HepG2 (cell line): ENCODE measurements around the gene CELA2B. TPM values are rescaled to one million over a fixed set of nuclear protein-coding genes. Genes with fewer than 3 reads are reported as not detected.
A peak's percentile ranks its signal among the peaks of the same experiment; 100 is the strongest.

Source experiments
- BHLHE40 ChIP-seq: IDR thresholded peaks from 2 replicates; pipeline ENCODE4 v1.6.1; 2011; ENCODE audit warnings: low read length, improper control_type of control experiment
- CCDC6 ChIP-seq: sonication (generic); formaldehyde crosslinking; IDR thresholded peaks from 2 replicates; pipeline ENCODE4 v1.8.1; 2022; ENCODE audit warnings: mild to moderate bottlenecking, missing genetic modification reagents, moderate library complexity
- ERF ChIP-seq: IDR thresholded peaks from 2 replicates; pipeline ENCODE4 v1.6.1; 2018; ENCODE audit warnings: missing biosample characterization, missing genetic modification reagents
- GLI4 ChIP-seq: sonication (generic); formaldehyde crosslinking; IDR thresholded peaks from 2 replicates; pipeline ENCODE4 v1.5.1; 2020; ENCODE audit warnings: missing genetic modification reagents, mild to moderate bottlenecking, moderate library complexity, borderline replicate concordance
- HCFC1 ChIP-seq: fragments of 150-350 bp; IDR thresholded peaks from 2 replicates; pipeline ENCODE4 v1.6.1; 2014; ENCODE audit warnings: low read depth, low read length
- MTF1 ChIP-seq: sonication (generic); formaldehyde crosslinking; IDR thresholded peaks from 2 replicates; pipeline ENCODE4 v1.5.0; 2020; ENCODE audit warnings: missing genetic modification reagents
- NCOA5 ChIP-seq: sonication (generic); formaldehyde crosslinking; IDR thresholded peaks from 2 replicates; pipeline ENCODE4 v1.4.0; 2020; ENCODE audit warnings: missing genetic modification reagents
- NFE2 ChIP-seq: sonication (generic); formaldehyde crosslinking; IDR thresholded peaks from 2 replicates; pipeline ENCODE4 v1.4.0; 2020; ENCODE audit warnings: missing genetic modification reagents
- NFRKB ChIP-seq: fragments of 450-650 bp; IDR thresholded peaks from 2 replicates; pipeline ENCODE4 v1.6.1; 2017
- RFXANK ChIP-seq: IDR thresholded peaks from 2 replicates; pipeline ENCODE4 v1.6.1; 2016
- SSRP1 ChIP-seq: IDR thresholded peaks from 2 replicates; pipeline ENCODE4 v1.6.1; 2016; ENCODE audit warnings: control low read depth
- TMF1 ChIP-seq: sonication (generic); formaldehyde crosslinking; IDR thresholded peaks from 2 replicates; pipeline ENCODE4 v1.8.1; 2022; ENCODE audit warnings: low read depth, missing genetic modification reagents
- TRIM22 ChIP-seq: fragments of 450-650 bp; IDR thresholded peaks from 2 replicates; pipeline ENCODE4 v1.6.1; 2017
- ZBTB7A ChIP-seq: sonication (generic); formaldehyde crosslinking; IDR thresholded peaks from 2 replicates; pipeline ENCODE4 v1.8.0; 2022; ENCODE audit warnings: mild to moderate bottlenecking, missing genetic modification reagents
- ZNF256 ChIP-seq: sonication (generic); formaldehyde crosslinking; conservative IDR thresholded peaks from 2 replicates; pipeline ENCODE4 v1.4.0; 2020; ENCODE audit warnings: missing genetic modification reagents
- ZNF44 ChIP-seq: sonication (generic); formaldehyde crosslinking; IDR thresholded peaks from 2 replicates; pipeline ENCODE4 v1.5.1; 2020; ENCODE audit warnings: mild to moderate bottlenecking, missing genetic modification reagents
- ZNF615 ChIP-seq: sonication (generic); formaldehyde crosslinking; IDR thresholded peaks from 2 replicates; pipeline ENCODE4 v1.5.0; 2020; ENCODE audit warnings: mild to moderate bottlenecking, missing genetic modification reagents, borderline replicate concordance
- ZNF850 ChIP-seq: sonication (generic); formaldehyde crosslinking; conservative IDR thresholded peaks from 2 replicates; pipeline ENCODE4 v1.9.0; 2021; ENCODE audit warnings: mild to moderate bottlenecking, missing genetic modification reagents
- polyA plus RNA-seq, 8 experiments: library from polyadenylated mRNA; depleted of rRNA in 3 of 8; stranded (reverse) in 7 of 8; unstranded in 1 of 8; fragments of >200 nt; fragmentation: Illumina TruSeq in 4 of 8; extraction: Trizol in 4 of 8; gene quantifications; 2 replicates each; pipeline versions ENCODE4 v1.2.1 to v1.2.3, GENCODE V29; 2011 to 2016; ENCODE audit warnings: low read depth in 4 of 8, missing spikeins in 1 of 8, mixed read lengths in 1 of 8; ENCODE audit not compliant: insufficient read depth in 1 of 8
- total RNA-seq, 5 experiments: library from RNA; depleted of rRNA; stranded (reverse); fragments of >200 nt; fragmentation: Illumina TruSeq; extraction: Trizol; gene quantifications; 2 replicates each; pipeline ENCODE4 v1.2.3, GENCODE V29; 2016; ENCODE audit warnings: low read depth in 1 of 5
- TF ChIP-seq, protein P1 (sequence below): sonication (generic); formaldehyde crosslinking; conservative IDR thresholded peaks from 2 replicates; pipeline ENCODE4 v1.8.0; 2022; ENCODE audit warnings: missing genetic modification reagents
- TF ChIP-seq, protein P2 (sequence below): sonication (generic); formaldehyde crosslinking; IDR thresholded peaks from 2 replicates; pipeline ENCODE4 v1.4.0; 2020; ENCODE audit warnings: mild to moderate bottlenecking, missing genetic modification reagents
- TF ChIP-seq, protein P3 (sequence below): sonication (generic); formaldehyde crosslinking; IDR thresholded peaks from 2 replicates; pipeline ENCODE4 v1.8.0; 2022; ENCODE audit warnings: missing genetic modification reagents, mild to moderate bottlenecking, moderate library complexity, borderline replicate concordance

Gene CELA2B
- total and polyA plus RNA-seq, 2 of the 13 experiments (the other 11 are each of a cell fraction or from before 2014, with no cell fraction given) = not detected

- TF ChIP-seq ZBTB7A (CRISPR knock-in tag) (no peak), TRIM22 (no peak), ERF (no peak), SSRP1 (CRISPR knock-in tag) (no peak), NCOA5 (no peak), TMF1 (CRISPR knock-in tag) (no peak), RFXANK (CRISPR knock-in tag) (no peak), NFRKB (no peak), ZNF256 (no peak), NFE2 (CRISPR knock-in tag) (no peak), ZNF850 (no peak), BHLHE40 (peak; percentile 37; the same call in 1 of the 2 replicates), ZNF44 (no peak), MTF1 (CRISPR knock-in tag) (no peak), GLI4 (CRISPR knock-in tag) (no peak), CCDC6 (no peak), ZNF615 (no peak), HCFC1 (no peak)
- TF ChIP-seq, protein P1, sequence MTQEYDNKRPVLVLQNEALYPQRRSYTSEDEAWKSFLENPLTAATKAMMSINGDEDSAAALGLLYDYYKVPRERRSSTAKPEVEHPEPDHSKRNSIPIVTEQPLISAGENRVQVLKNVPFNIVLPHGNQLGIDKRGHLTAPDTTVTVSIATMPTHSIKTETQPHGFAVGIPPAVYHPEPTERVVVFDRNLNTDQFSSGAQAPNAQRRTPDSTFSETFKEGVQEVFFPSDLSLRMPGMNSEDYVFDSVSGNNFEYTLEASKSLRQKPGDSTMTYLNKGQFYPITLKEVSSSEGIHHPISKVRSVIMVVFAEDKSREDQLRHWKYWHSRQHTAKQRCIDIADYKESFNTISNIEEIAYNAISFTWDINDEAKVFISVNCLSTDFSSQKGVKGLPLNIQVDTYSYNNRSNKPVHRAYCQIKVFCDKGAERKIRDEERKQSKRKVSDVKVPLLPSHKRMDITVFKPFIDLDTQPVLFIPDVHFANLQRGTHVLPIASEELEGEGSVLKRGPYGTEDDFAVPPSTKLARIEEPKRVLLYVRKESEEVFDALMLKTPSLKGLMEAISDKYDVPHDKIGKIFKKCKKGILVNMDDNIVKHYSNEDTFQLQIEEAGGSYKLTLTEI = no peak
- TF ChIP-seq, protein P2, sequence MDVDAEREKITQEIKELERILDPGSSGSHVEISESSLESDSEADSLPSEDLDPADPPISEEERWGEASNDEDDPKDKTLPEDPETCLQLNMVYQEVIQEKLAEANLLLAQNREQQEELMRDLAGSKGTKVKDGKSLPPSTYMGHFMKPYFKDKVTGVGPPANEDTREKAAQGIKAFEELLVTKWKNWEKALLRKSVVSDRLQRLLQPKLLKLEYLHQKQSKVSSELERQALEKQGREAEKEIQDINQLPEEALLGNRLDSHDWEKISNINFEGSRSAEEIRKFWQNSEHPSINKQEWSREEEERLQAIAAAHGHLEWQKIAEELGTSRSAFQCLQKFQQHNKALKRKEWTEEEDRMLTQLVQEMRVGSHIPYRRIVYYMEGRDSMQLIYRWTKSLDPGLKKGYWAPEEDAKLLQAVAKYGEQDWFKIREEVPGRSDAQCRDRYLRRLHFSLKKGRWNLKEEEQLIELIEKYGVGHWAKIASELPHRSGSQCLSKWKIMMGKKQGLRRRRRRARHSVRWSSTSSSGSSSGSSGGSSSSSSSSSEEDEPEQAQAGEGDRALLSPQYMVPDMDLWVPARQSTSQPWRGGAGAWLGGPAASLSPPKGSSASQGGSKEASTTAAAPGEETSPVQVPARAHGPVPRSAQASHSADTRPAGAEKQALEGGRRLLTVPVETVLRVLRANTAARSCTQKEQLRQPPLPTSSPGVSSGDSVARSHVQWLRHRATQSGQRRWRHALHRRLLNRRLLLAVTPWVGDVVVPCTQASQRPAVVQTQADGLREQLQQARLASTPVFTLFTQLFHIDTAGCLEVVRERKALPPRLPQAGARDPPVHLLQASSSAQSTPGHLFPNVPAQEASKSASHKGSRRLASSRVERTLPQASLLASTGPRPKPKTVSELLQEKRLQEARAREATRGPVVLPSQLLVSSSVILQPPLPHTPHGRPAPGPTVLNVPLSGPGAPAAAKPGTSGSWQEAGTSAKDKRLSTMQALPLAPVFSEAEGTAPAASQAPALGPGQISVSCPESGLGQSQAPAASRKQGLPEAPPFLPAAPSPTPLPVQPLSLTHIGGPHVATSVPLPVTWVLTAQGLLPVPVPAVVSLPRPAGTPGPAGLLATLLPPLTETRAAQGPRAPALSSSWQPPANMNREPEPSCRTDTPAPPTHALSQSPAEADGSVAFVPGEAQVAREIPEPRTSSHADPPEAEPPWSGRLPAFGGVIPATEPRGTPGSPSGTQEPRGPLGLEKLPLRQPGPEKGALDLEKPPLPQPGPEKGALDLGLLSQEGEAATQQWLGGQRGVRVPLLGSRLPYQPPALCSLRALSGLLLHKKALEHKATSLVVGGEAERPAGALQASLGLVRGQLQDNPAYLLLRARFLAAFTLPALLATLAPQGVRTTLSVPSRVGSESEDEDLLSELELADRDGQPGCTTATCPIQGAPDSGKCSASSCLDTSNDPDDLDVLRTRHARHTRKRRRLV = no peak
- TF ChIP-seq, protein P3, sequence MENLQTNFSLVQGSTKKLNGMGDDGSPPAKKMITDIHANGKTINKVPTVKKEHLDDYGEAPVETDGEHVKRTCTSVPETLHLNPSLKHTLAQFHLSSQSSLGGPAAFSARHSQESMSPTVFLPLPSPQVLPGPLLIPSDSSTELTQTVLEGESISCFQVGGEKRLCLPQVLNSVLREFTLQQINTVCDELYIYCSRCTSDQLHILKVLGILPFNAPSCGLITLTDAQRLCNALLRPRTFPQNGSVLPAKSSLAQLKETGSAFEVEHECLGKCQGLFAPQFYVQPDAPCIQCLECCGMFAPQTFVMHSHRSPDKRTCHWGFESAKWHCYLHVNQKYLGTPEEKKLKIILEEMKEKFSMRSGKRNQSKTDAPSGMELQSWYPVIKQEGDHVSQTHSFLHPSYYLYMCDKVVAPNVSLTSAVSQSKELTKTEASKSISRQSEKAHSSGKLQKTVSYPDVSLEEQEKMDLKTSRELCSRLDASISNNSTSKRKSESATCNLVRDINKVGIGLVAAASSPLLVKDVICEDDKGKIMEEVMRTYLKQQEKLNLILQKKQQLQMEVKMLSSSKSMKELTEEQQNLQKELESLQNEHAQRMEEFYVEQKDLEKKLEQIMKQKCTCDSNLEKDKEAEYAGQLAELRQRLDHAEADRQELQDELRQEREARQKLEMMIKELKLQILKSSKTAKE (CRISPR knock-in tag) = no peak; the same call in 1 of the 2 replicates
Measured at GRCh38 chr1:15524283-15525049, 48.6 kb downstream of the CELA2B start (continued).
